ENCODE results near the gene THOC6.

THOC6 gene

DNA sequence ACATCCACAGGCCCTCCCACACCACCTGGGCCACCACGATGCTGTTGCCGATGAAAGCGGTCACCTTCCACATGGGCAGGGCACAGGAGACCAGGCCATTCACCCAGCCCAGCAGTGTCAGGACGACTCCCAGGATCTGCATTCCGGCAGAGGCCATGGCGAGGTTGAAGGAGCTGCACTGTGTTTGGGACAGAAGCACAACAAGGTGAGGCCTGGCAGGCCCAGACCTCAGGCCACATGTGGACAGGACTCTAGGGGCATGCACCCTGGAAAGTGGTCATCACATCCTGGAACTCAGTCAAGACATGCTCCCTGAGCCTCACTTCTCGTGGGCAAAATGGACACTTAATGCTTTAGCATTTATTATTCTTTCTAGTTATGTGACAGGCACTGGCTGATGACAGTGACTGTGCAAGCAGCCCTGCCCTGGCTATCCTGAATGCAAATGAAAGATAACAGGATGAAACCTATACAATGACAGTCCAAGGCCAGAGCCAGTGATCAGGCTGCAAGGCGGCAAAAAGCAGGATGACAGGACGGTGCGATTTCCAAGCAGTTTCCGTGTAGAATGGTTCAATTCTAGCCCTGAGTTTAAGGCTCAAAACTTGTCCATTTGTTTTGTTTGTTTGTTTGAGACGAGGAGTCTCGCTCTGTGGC, 7.8 kb upstream of the THOC6 start:
- no peak for DNase-seq (ENCODE audit: low read depth)

DNA sequence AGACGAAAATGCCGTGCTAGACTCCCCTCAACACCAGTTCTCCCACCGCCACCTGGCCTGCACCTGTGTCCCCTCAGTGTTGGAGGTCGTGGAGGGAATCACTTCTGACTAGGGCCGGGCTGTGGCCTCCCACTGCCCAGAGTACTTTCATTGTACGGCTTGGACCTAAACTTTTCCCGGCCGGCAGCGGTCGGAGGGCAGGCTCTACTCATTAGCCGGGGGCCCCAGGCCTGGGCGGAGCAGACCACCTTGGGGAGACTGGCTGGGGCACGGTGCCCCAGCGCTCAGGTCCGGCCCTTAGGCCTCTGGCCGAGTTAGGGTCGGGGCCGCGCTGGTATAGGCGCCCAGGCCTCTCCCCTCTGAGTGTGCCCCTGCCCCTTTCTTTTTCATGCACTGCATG, 6.5 kb upstream of the THOC6 start:
- no peak for DNase-seq (ENCODE audit: low read depth)

DNA sequence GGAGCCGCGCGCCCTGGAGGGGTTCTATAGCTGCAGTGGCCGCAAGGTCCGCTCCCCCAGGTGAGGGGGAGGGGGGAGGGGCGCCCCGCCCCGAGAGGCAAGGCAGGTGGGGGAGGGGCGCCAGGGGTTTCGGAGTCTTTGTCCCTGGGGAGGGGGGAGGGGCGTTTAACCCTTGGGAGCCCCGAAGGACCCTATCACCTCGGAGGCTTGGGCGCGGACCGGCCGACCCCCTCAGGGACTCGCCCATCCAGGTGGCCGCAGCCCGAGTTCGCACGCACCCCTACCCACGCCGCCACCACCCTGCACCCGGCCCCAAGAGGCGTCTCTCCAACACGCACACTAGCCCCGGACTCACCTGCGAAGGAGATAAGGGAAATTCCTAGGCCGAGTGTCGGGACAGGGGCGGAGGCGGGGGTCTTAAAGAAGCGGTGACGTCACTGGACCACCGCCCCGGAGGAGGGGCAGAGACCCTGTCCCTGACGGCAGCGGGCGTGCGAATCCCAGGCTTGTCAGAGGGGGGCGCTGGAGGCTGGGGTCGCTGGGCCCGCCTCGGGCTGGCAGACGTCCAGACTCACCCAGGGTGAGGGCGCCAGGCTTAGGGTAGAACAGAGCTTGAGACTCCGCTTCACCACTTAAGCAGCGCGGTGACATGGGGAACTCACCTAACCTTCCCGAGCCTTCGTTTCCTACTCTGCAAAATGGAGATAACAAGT, 5.9 kb upstream of the THOC6 start, which contains the start of gene CLDN6:
TSS of gene CLDN6 (minus strand) at position 390 of the 713 bp plus-strand sequence. CDS start 2,162 bp downstream, outside the sequence.
- DNase-seq (ENCODE audit: low read depth): no peak

DNA sequence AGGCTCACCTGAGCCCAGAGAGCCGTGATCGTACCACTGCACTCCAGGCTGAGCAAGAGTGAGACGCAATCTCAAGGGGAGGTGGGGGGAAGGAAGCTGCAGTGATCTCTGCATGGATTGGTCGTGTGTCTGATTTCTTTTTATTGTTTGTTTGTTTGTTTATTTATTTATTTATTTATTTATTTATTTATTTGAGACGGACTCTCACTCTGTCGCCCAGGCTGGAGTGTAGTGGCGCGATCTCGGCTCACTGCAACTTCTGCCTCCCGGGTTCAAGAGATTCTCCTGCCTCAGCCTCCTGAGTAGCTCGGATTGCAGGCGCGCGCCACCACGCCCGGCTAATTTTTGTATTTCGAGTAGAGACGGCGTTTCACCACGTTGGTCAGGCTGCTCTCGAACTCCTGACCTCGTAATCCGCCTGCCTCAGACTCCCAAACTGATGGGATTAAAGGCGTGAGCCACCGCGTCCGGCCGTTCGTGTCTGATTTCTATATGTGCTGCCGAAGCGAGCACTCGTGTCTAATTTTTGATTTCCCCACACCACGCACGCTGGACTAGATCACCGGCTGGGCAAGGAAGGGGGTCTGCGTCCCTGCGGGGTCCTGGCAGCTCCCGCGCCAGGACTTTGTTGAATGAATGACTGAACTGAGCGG, 4.1 kb upstream of the THOC6 start:
- DNase-seq (ENCODE audit: low read depth): no peak

DNA sequence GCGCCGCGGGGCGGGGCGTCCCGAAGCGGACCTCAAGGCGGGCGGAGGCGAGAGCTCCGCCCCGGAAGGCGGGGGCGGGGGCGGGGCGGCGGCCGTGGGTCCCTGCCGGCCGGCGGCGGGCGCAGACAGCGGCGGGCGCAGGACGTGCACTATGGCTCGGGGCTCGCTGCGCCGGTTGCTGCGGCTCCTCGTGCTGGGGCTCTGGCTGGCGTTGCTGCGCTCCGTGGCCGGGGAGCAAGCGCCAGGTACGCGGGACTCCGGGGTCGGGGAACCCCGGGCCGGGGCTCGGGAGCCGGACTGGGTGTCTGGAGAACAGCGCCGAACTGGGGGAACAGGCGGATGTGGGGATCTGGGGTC, 3.6 kb upstream of the THOC6 start, which contains the start of gene TNFRSF12A:
TSS of gene TNFRSF12A (plus strand) at position 122 of the 357 bp plus-strand sequence. CDS start at position 152, 30 bp downstream.
- peak; percentile 85 for DNase-seq (ENCODE audit: low read depth)

DNA sequence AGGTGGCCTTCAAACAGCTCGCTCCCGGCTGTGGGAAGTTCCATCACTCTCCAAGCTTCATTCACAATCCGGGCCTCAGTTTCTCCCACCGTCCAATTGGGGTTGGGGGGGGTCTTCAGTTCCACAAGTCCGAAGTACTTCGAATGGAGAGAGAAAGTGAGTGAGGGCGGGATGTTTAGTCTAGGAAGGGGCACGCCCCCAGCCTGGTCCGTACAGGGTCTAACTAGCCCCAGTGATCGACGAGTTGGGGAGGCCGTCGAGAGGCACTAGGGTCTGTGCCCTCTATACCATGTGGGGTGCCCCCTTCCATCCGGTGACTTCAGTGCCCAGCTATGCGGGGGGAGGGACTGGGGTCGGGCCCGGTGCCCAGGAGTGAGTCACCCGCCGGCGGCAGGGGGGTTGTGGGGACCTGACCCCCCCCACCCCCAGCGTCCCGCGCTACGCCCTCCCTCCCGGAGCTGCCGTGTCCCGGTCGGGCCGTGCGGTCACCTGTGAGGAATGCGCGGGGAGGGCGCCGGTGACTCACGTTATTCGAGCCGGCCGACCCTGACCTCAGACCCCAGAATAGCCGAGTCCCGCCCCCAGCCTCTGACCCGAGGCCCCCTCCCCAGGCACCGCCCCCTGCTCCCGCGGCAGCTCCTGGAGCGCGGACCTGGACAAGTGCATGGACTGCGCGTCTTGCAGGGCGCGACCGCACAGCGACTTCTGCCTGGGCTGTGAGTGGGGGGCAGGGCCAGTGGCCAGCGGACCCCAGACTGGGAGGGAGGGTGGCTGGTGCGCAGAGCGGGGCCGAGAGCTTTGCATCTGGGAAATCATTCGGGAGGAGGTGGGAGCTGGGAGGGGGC, 3.0 kb upstream of the THOC6 start:
- peak; percentile 91 for DNase-seq (ENCODE audit: low read depth)

DNA sequence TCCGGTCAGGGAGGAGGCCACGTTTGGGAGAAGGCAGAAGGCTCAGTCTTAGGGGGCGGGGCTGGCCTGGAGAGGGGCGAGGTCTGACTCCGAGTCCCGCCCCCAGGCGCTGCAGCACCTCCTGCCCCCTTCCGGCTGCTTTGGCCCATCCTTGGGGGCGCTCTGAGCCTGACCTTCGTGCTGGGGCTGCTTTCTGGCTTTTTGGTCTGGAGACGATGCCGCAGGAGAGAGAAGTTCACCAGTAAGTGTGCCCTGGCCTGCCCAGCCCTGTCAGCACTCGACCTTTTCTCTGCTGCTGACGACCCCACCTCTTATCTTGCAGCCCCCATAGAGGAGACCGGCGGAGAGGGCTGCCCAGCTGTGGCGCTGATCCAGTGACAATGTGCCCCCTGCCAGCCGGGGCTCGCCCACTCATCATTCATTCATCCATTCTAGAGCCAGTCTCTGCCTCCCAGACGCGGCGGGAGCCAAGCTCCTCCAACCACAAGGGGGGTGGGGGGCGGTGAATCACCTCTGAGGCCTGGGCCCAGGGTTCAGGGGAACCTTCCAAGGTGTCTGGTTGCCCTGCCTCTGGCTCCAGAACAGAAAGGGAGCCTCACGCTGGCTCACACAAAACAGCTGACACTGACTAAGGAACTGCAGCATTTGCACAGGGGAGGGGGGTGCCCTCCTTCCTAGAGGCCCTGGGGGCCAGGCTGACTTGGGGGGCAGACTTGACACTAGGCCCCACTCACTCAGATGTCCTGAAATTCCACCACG, 2.2 kb upstream of the THOC6 start:
- DNase-seq (ENCODE audit: low read depth): peak; percentile 97

DNA sequence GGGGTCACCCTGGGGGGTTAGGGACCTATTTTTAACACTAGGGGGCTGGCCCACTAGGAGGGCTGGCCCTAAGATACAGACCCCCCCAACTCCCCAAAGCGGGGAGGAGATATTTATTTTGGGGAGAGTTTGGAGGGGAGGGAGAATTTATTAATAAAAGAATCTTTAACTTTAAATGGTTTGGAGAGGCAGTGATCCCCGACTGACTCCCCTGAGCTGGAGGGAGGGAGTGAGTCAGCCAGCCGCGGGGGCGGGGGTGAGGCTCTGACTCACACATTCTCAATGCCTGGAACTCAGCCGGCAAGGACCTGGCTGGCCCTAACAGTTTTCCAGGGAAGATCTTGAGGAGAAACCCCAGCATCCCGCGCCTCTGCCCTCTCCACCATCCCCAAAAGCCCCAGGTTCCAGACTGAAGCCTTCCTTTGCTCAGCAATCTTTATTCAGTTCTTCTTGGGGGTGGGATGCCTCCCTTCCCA, 1.6 kb upstream of the THOC6 start:
- DNase-seq (ENCODE audit: low read depth): peak; percentile 98

DNA sequence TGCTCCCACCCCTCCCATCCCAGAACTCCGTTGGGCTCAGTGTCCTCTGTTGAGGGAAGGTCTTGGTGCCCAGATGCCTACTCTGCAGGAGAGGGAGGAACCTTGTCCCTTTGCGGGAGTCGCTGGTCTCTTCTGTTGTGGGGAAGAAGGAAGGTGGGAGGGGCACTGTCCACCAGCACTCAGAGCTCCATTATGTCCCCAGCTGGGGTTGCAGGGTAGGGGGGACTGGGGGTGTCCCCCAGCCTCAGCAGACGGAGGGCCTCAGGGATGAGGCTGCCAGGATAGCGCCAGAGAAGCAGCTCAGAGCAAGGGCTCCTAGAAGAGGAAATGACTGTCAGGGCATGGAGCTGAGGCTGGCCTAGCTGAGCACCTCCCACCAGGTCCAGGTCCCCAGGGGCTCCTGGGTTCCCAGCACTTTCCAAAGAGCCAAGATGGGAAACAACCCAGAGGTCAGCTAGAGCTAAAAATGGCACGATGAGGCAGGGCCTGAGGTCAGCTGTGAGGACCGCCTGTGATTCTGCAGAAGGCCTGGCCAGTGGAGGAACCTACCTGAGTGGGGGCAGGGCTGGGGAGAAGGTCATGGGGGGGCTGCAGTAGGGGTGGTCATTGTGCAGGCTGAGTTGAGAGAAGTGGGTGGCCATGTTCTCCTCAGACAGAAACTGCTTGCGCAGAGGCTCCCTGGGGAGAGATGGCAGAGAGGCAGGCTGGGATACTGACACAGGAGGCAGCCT, 986 bp upstream of the THOC6 start:
- peak; percentile 65 for DNase-seq (ENCODE audit: low read depth)

DNA sequence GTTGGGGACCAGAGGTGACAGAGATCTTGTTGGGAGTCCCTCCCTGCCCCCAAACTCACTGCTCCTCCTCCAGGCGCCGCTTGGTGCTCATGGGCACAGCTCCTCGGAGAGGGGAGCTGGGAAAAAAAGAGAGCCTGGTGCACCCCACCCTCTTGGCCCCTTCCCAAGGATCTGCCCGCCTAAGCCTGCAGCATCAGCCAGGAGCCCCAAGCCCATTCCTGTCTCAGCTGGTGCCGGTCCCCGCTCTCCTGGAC, 493 bp upstream of the THOC6 start:
- peak; percentile 85 for DNase-seq (ENCODE audit: low read depth)

DNA sequence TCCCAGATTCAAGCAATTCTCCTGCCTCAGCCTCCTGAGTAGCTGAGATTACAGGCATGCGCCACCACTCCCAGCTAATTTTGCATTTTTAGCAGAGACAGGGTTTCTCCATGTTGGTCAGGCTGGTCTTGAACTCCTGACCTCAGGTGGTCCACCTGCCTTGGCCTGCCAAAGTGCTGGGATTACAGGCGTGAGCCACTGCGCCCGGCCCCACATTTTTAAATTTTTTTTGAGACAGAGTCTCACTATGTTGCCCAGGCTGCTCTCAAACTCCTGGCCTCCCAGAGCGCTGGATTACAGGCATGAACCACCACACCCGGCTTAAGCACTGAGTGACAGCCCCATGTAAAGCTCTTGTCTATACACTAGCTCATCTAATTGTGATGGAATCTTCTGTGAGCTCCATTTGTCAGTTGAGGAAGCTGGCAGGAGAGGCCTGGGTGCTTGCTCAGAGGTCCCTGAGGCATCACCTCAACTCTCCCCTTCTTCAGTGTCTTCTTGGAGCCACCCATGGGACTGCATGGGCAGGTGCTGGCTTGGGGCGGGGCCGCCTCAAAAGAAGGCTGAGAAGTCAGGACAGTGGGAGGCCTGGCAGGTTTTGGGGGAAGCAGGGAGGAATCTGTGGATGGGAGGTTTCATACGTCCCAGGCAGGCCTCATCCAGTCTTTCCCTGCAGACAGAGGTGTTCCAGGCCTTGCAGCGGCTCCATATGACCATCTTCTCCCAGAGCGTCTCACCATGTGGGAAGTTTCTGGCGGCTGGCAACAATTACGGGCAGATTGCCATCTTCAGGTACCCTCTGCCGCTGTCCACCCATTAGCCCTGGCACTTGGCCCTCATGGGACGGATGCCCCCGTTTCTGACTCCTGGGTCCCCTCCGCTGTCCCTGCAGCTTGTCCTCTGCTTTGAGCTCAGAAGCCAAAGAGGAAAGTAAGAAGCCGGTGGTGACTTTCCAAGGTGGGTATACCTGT, 1.5 kb downstream of the THOC6 start:
- DNase-seq (ENCODE audit: low read depth): no peak

DNA sequence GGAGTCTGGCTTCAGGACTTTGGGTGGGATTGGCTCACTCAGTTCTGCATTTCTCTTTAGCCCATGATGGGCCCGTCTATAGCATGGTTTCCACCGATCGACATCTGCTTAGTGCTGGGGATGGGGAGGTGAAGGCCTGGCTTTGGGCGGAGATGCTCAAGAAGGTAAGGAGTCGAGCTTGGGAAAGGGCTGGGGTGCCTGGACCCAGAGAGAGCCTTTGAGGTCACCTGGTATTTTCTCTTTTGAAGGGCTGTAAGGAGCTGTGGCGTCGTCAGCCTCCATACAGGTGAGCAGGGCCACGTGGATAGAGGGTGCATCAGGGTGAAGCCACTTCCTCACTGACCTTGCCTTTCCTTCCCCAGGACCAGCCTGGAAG, 2.2 kb downstream of the THOC6 start:
- no peak for DNase-seq (ENCODE audit: low read depth)

DNA sequence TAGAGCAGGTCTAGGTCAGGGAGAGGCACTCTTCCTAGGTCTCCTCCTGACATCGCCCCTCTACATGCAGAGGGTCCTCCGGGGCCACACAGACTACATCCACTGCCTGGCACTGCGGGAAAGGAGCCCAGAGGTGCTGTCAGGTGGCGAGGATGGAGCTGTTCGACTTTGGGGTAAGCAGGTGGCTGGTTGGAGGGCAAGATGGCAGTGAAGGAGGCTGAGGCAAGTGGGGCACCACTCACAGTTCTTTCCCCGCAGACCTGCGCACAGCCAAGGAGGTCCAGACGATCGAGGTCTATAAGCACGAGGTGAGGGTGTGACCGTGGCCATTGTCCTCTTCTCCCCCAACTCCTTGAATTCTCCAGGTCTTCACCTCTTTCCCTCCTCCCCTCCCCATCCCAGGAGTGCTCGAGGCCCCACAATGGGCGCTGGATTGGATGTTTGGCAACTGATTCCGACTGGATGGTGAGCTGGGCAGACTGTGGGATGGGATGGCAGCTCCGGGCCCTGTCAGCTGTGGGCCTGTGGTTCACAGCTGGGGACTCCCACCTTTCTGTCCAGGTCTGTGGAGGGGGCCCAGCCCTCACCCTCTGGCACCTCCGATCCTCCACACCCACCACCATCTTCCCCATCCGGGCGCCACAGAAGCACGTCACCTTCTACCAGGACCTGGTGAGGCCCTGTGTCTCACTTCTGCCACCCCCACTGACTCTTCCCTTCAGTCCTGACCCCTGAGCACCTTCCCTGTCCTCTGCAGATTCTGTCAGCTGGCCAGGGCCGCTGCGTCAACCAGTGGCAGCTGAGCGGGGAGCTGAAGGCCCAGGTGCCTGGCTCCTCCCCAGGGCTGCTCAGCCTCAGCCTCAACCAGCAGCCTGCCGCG, 3.0 kb downstream of the THOC6 start:
- no peak for DNase-seq (ENCODE audit: low read depth)

DNA sequence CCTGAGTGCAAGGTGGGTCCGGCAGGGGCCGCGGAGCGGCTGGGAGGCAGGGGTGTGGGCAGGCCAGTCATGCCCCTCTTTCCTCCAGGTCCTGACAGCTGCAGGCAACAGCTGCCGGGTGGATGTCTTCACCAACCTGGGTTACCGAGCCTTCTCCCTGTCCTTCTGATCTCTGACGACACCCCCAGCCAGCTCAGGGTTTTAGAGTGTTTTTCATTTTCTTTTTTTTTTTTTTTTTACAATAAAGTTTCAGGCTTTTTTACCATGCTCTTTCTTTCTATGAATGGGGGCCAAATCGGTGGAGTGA, 3.6 kb downstream of the THOC6 start:
- no peak for DNase-seq (ENCODE audit: low read depth)

DNA sequence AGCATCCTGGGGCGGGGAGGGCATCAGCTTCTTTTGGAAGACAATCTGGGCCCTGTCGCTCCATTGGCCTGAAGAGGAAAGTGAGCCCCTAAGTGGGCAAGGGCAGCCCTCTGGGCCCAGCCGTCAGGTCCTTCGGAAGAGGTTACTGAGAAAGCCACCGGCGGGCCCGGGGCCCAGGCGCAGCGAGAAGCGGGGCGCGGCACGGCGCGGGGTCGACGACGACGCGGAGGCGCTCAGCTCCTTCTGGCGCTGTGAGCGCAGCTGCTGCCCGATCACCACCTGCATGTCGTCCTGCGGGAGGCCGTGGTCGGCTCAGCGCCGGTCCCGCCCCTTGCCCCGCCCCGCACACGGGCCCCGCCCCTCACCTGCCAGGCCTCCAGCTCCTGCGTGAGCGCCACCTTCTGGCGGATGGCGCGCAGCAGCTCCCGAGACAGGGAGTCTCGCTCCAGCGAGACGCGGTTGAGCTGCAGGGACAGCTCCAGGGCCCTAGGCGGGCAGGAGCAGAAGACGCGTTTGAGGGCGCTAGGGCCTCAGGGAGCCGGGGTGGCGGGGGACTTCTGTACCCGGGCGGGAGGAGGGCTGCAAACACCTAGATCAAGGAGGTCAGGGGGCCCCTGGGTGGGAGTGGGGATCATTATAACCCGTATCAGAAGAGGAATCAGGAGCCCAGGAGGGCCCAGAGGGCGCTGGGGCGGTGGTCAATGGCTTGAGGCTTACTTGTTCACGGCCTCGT, 4.3 kb downstream of the THOC6 start:
- peak; percentile 73 for DNase-seq (ENCODE audit: low read depth)

DNA sequence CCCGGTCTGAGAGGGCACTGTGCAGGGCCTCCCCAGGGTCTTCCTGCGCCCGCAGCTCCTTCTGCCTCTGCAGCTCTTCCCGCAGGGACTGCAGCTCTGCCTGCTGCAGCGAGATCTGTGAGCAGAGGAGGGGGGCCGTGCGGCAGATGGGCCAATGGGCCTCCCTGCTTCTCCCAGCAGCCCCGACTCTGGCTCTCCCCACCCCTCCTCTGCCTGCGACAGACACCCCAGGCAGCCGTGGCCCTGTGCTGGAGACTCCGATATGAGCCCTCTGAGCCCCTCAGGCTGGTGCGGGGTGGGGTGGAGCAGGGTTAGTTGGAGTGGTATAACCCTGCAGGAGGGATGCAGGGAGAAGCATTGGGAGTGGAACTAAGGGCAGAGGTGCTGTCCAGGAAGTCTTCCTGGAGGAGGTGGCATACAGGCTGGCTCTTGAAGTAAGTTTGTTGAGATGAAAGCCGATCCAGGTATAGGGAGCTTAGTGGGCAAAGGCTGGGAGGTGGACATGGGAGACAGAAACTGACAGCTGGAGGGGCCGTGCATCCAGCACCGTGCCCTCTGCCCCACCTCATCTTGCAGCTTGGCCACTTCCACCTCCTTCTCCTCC, 5.0 kb downstream of the THOC6 start:
- DNase-seq (ENCODE audit: low read depth): no peak

DNA sequence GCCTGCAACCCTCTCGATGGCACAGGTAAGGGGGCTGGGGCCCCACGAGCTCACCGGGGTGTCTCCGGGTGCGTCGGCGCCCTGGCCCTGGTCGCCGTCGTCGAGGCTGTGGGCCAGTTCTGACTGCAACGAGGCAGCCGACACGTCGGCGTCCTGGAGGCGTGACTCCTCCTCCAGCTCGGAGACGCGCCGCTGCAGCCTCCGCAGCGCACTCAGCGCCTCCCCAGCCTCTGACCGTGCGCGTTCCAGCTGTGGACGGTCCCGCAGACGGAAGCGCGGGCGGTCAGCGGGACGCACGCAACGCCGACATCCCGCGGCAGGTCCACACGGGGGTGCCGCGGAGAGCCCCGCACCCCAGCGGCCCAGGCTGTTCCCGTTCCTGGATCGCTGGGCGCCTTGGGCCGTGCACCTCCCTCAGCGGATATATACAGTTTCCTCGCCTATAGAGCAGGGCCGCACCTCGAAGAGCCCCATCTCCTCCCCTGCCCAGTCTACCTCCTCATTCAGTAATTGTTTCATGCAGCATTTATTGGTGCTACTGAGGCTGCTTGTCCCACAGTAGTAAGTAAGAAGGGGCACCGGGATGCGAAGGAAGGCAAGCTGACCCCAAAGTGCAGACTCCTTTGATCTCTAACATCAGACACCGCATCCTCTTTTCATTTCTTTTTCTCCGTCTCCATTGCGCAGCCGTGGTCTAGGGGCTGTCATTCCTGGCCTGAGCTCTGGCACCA, 5.8 kb downstream of the THOC6 start:
- DNase-seq (ENCODE audit: low read depth): peak; percentile 56
